Memory B cell (primary cell): ENCODE measurements around the gene TMEM150B.

Experiments used
- ATAC-seq: fragments of 150-1000 bp; cut with Tn5 transposase; 2 replicates; pipeline ENCODE4 v1.10.0; 2021; ENCODE audit warnings: low read depth, mild to moderate bottlenecking, moderate library complexity
- DNase-seq, 2 donors: peaks; one replicate each; pipeline ENCODE4 v3.0.0; 2022; ENCODE audit warnings: low spot score in 2 of 2
- H3K27ac Mint-ChIP-seq: one replicate; pipeline ENCODE4 v1.8.0; 2022; ENCODE audit warnings: mild to moderate bottlenecking, moderate library complexity, mixed read lengths
- H3K27me3 Mint-ChIP-seq: one replicate; pipeline ENCODE4 v1.8.0; 2022; ENCODE audit warnings: mixed read lengths
- H3K36me3 Mint-ChIP-seq: one replicate; pipeline ENCODE4 v1.8.0; 2022; ENCODE audit warnings: mild to moderate bottlenecking, mixed read lengths
- H3K4me1 Mint-ChIP-seq: one replicate; pipeline ENCODE4 v1.8.0; 2022; ENCODE audit warnings: mixed read lengths
- H3K4me3 Mint-ChIP-seq: one replicate; pipeline ENCODE4 v1.8.0; 2022; ENCODE audit warnings: mild to moderate bottlenecking, moderate library complexity, mixed read lengths
- H3K9me3 Mint-ChIP-seq: one replicate; pipeline ENCODE4 v1.8.0; 2022; ENCODE audit warnings: mixed read lengths

TMEM150B gene

GRCh38 chr19:55362174-55362989 is 37.2 kb upstream of the TMEM150B start:
- Mint-ChIP-seq H3K36me3 (no peaks in the 10 kb centered on the region), H3K27ac (no peak overlapping the region), H3K4me3 (no peak overlapping the region), H3K27me3 (peaks cover 16% of the 10 kb centered on the region), H3K9me3 (no peaks in the 10 kb centered on the region), H3K4me1 (no peaks in the 10 kb centered on the region)
- no peak for ATAC-seq
- DNase-seq, result no peak

GRCh38 chr19:55360902-55361301 is 35.8 kb upstream of the TMEM150B start:
- H3K4me1 Mint-ChIP-seq, result peaks cover 3% of the 10 kb centered on the region
- H3K36me3 Mint-ChIP-seq, result no peaks in the 10 kb centered on the region
- ATAC-seq (no peak), DNase-seq (no peak)
- H3K4me3 Mint-ChIP-seq, result no peak overlapping the region
- H3K9me3 Mint-ChIP-seq, result no peaks in the 10 kb centered on the region
- H3K27me3 Mint-ChIP-seq, result peaks cover 16% of the 10 kb centered on the region
- no peak overlapping the region for H3K27ac Mint-ChIP-seq

GRCh38 chr19:55358943-55359908 is 34.1 kb upstream of the TMEM150B start:
- Mint-ChIP-seq H3K4me1 (peaks cover 3% of the 10 kb centered on the region), H3K36me3 (no peaks in the 10 kb centered on the region), H3K27ac (no peak overlapping the region), H3K27me3 (peaks cover 21% of the 10 kb centered on the region), H3K4me3 (no peak overlapping the region), H3K9me3 (no peaks in the 10 kb centered on the region)
- ATAC-seq (no peak), DNase-seq (no peak)

- H3K27me3 Mint-ChIP-seq, result peaks cover 22% of the 10 kb centered on the region
- no peaks in the 10 kb centered on the region for H3K9me3 Mint-ChIP-seq
- DNase-seq, result no peak
- H3K36me3 Mint-ChIP-seq, result no peaks in the 10 kb centered on the region
- peaks cover 5% of the 10 kb centered on the region for H3K4me1 Mint-ChIP-seq
- no peak overlapping the region for H3K27ac Mint-ChIP-seq
- ATAC-seq, result no peak
- no peak overlapping the region for H3K4me3 Mint-ChIP-seq
These were observed 33.4 kb upstream of the TMEM150B start for GRCh38 chr19:55358493-55358892.

- H3K36me3 Mint-ChIP-seq, result peaks cover 1% of the 10 kb centered on the region
- peaks cover 44% of the 10 kb centered on the region for H3K27me3 Mint-ChIP-seq
- no peak for ATAC-seq
- DNase-seq, result no peak
- H3K4me1 Mint-ChIP-seq, result peaks cover 15% of the 10 kb centered on the region
- no peak overlapping the region for H3K27ac Mint-ChIP-seq
- no peak overlapping the region for H3K4me3 Mint-ChIP-seq
- H3K9me3 Mint-ChIP-seq, result no peaks in the 10 kb centered on the region
These were observed 30.2 kb upstream of the TMEM150B start for GRCh38 chr19:55355213-55355821.

- no peak for ATAC-seq
- H3K36me3 Mint-ChIP-seq, result peaks cover 1% of the 10 kb centered on the region
- peak within 1 kb of the TSS; percentile 73 for H3K4me3 Mint-ChIP-seq
- no peak for DNase-seq
- peaks cover 44% of the 10 kb centered on the region for H3K27me3 Mint-ChIP-seq
- H3K9me3 Mint-ChIP-seq, result no peaks in the 10 kb centered on the region
- no peak within 1 kb of the TSS for H3K27ac Mint-ChIP-seq
- H3K4me1 Mint-ChIP-seq, result peaks cover 15% of the 10 kb centered on the region
These were observed 29.6 kb upstream of the TMEM150B start, which contains the start of gene COX6B2 for GRCh38 chr19:55354698-55355212. Gene COX6B2, minus strand, starts transcription at chr19:55354719. Its CDS starts 198 bp downstream, at chr19:55354521.

- H3K27me3 Mint-ChIP-seq, result peaks cover 44% of the 10 kb centered on the region
- H3K4me3 Mint-ChIP-seq, result peak overlapping the region; percentile 73
- H3K27ac Mint-ChIP-seq, result no peak overlapping the region
- H3K4me1 Mint-ChIP-seq, result peaks cover 15% of the 10 kb centered on the region
- no peaks in the 10 kb centered on the region for H3K9me3 Mint-ChIP-seq
- peak; percentile 71 for ATAC-seq
- peak; percentile 41 to 56 for DNase-seq
- H3K36me3 Mint-ChIP-seq, result peaks cover 1% of the 10 kb centered on the region
These were observed 28.9 kb upstream of the TMEM150B start for GRCh38 chr19:55353803-55354697.

GRCh38 chr19:55353356-55353802 is 28.2 kb upstream of the TMEM150B start:
- H3K4me1 Mint-ChIP-seq, result peaks cover 15% of the 10 kb centered on the region
- ATAC-seq, result peak; percentile 7
- peaks cover 41% of the 10 kb centered on the region for H3K27me3 Mint-ChIP-seq
- H3K4me3 Mint-ChIP-seq, result peak overlapping the region; percentile 73
- no peak for DNase-seq
- H3K27ac Mint-ChIP-seq, result no peak overlapping the region
- H3K9me3 Mint-ChIP-seq, result no peaks in the 10 kb centered on the region
- peaks cover 1% of the 10 kb centered on the region for H3K36me3 Mint-ChIP-seq

- H3K4me1 Mint-ChIP-seq, result peaks cover 15% of the 10 kb centered on the region
- peaks cover 1% of the 10 kb centered on the region for H3K36me3 Mint-ChIP-seq
- H3K4me3 Mint-ChIP-seq, result peak overlapping the region; percentile 73
- no peaks in the 10 kb centered on the region for H3K9me3 Mint-ChIP-seq
- DNase-seq (no peak), ATAC-seq (no peak)
- H3K27me3 Mint-ChIP-seq, result peaks cover 38% of the 10 kb centered on the region
- no peak overlapping the region for H3K27ac Mint-ChIP-seq
These were observed 27.5 kb upstream of the TMEM150B start for GRCh38 chr19:55352549-55353145.

GRCh38 chr19:55352040-55352439 is 26.9 kb upstream of the TMEM150B start:
- no peak overlapping the region for H3K27ac Mint-ChIP-seq
- no peak overlapping the region for H3K4me3 Mint-ChIP-seq
- H3K4me1 Mint-ChIP-seq, result peaks cover 13% of the 10 kb centered on the region
- H3K9me3 Mint-ChIP-seq, result no peaks in the 10 kb centered on the region
- no peak for ATAC-seq
- peaks cover 32% of the 10 kb centered on the region for H3K27me3 Mint-ChIP-seq
- DNase-seq, result no peak
- H3K36me3 Mint-ChIP-seq, result peaks cover 1% of the 10 kb centered on the region

- ATAC-seq (no peak), DNase-seq (no peak)
- Mint-ChIP-seq H3K27ac (no peak overlapping the region), H3K9me3 (no peaks in the 10 kb centered on the region), H3K4me1 (peaks cover 12% of the 10 kb centered on the region), H3K36me3 (peaks cover 1% of the 10 kb centered on the region), H3K27me3 (peaks cover 32% of the 10 kb centered on the region), H3K4me3 (no peak overlapping the region)
These were observed 25.6 kb upstream of the TMEM150B start for GRCh38 chr19:55350620-55351315.

GRCh38 chr19:55348317-55349034 is 23.3 kb upstream of the TMEM150B start:
- Mint-ChIP-seq H3K36me3 (peaks cover 1% of the 10 kb centered on the region), H3K27ac (no peak overlapping the region)

More at GRCh38 chr19:55348317-55349034, 23.3 kb upstream of the TMEM150B start:
- DNase-seq (no peak), ATAC-seq (no peak)
- Mint-ChIP-seq H3K27me3 (peaks cover 25% of the 10 kb centered on the region), H3K4me3 (no peak overlapping the region), H3K4me1 (peaks cover 10% of the 10 kb centered on the region), H3K9me3 (no peaks in the 10 kb centered on the region)
